ENCODE results near the gene DEAF1. TPM values are rescaled to one million over a fixed set of nuclear protein-coding genes. Genes with fewer than 3 reads are reported as not detected.

Gene DEAF1
- total RNA-seq, 1 experiment from 2014 or later: 31.9 TPM

GRCh38 chr11:603154-603553 is 91.9 kb downstream of the DEAF1 start:
- H3K27me3 ChIP-seq (ENCODE audit: low read length): no peaks in the 10 kb centered on the region
- POLR2A ChIA-PET (ENCODE audit: unreplicated experiment): no interaction called here

GRCh38 chr11:601573-602245 is 93.3 kb downstream of the DEAF1 start:
- Histone ChIP-seq H3K36me3 (ENCODE audit: low read depth, low read length) (peaks cover 26% of the 10 kb centered on the region), H3F3A (ENCODE audit: low read length, unreplicated experiment) (no peaks in the 10 kb centered on the region)

More at GRCh38 chr11:603154-603553, 91.9 kb downstream of the DEAF1 start:
- Histone ChIP-seq H3K9ac (ENCODE audit: low read length) (no peak overlapping the region), H3K79me2 (ENCODE audit: low read length) (no peaks in the 10 kb centered on the region), H3K4me3 (ENCODE audit: low read length) (no peak overlapping the region), H3F3A (ENCODE audit: low read length, unreplicated experiment) (no peaks in the 10 kb centered on the region), H3K36me3 (ENCODE audit: low read depth, low read length) (peaks cover 31% of the 10 kb centered on the region), H3K4me1 (ENCODE audit: insufficient read depth, low read length) (no peaks in the 10 kb centered on the region), H3K4me2 (ENCODE audit: low read length) (no peak overlapping the region), H3K9me3 (ENCODE audit: low read length) (no peaks in the 10 kb centered on the region), H4K20me1 (ENCODE audit: low read length) (no peaks in the 10 kb centered on the region), H2AFZ (ENCODE audit: low read length) (no peak overlapping the region), H3K9me2 (replicated peaks; ENCODE audit: low read length) (no peaks in the 10 kb centered on the region), H3K27ac (ENCODE audit: low read length) (no peak overlapping the region)
- TF ChIP-seq EZH2 (IDR thresholded peaks at IDR 0.05; ENCODE audit: low read length, unreplicated experiment): no peak
- CTCF ChIA-PET: no interaction called here
- DNase-seq (no peak), ATAC-seq (no peak)
- BruUV-seq (replicated peaks): no TSS peak
- intact Hi-C loops (cut with micrococcal nuclease): no loop called here

GRCh38 chr11:598005-598680 is 96.9 kb downstream of the DEAF1 start:
- TF ChIP-seq EZH2 (IDR thresholded peaks at IDR 0.05; ENCODE audit: low read length, unreplicated experiment) (no peak), EZH2phosphoT487 (IDR thresholded peaks at IDR 0.05; ENCODE audit: borderline replicate concordance, low read length) (no peak), CTCF (conservative IDR thresholded peaks at IDR 0.05; ENCODE audit: low read depth, low read length) (no peak)
- H3K4me1 ChIP-seq (ENCODE audit: insufficient read depth, low read length): no peaks in the 10 kb centered on the region
- no peaks in the 10 kb centered on the region for H3F3A ChIP-seq (ENCODE audit: low read length, unreplicated experiment)
- ChIA-PET POLR2A (ENCODE audit: unreplicated experiment) (no interaction called here), CTCF (no interaction called here)
- ATAC-seq (no peak), DNase-seq (no peak)
- peaks cover 25% of the 10 kb centered on the region for H3K36me3 ChIP-seq (ENCODE audit: low read depth, low read length)
- no peak overlapping the region for H2AFZ ChIP-seq (ENCODE audit: low read length)
- H3K9me3 ChIP-seq (ENCODE audit: low read length): no peaks in the 10 kb centered on the region
- H3K27me3 ChIP-seq (ENCODE audit: low read length): no peaks in the 10 kb centered on the region
- H3K27ac ChIP-seq (ENCODE audit: low read length): no peak overlapping the region
- H3K9ac ChIP-seq (ENCODE audit: low read length): no peak overlapping the region
- no TSS peak for BruUV-seq (replicated peaks)
- H3K9me2 ChIP-seq (replicated peaks; ENCODE audit: low read length): no peaks in the 10 kb centered on the region
- 0 out of 2 replicates have a peak, but pooled peaks cover 4% of the 10 kb centered on the region for H3K79me2 ChIP-seq (ENCODE audit: low read length)
- H4K20me1 ChIP-seq (ENCODE audit: low read length): no peaks in the 10 kb centered on the region
- no peak overlapping the region for H3K4me2 ChIP-seq (ENCODE audit: low read length)
- H3K4me3 ChIP-seq (ENCODE audit: low read length): no peak overlapping the region
- intact Hi-C loops (cut with micrococcal nuclease): no loop called here

More at GRCh38 chr11:601573-602245, 93.3 kb downstream of the DEAF1 start:
- DNase-seq: no peak
- Histone ChIP-seq H3K79me2 (ENCODE audit: low read length) (no peaks in the 10 kb centered on the region), H4K20me1 (ENCODE audit: low read length) (no peaks in the 10 kb centered on the region), H3K9me2 (replicated peaks; ENCODE audit: low read length) (no peaks in the 10 kb centered on the region), H3K4me3 (ENCODE audit: low read length) (no peak overlapping the region), H3K4me1 (ENCODE audit: insufficient read depth, low read length) (no peaks in the 10 kb centered on the region), H3K9me3 (ENCODE audit: low read length) (no peaks in the 10 kb centered on the region), H3K27me3 (ENCODE audit: low read length) (no peaks in the 10 kb centered on the region), H3K9ac (ENCODE audit: low read length) (no peak overlapping the region), H3K4me2 (ENCODE audit: low read length) (no peak overlapping the region), H2AFZ (ENCODE audit: low read length) (no peak overlapping the region), H3K27ac (ENCODE audit: low read length) (no peak overlapping the region)
- intact Hi-C loops (cut with micrococcal nuclease): no loop called here
- no peak for ATAC-seq
- TF ChIP-seq EZH2phosphoT487 (IDR thresholded peaks at IDR 0.05; ENCODE audit: borderline replicate concordance, low read length) (no peak), CTCF (conservative IDR thresholded peaks at IDR 0.05; ENCODE audit: low read depth, low read length) (no peak), EZH2 (IDR thresholded peaks at IDR 0.05; ENCODE audit: low read length, unreplicated experiment) (no peak)
- BruUV-seq (replicated peaks): no TSS peak
- POLR2A ChIA-PET (ENCODE audit: unreplicated experiment): no interaction called here
- CTCF ChIA-PET: no interaction called here

Measured in PC-3 (cell line).